ENCODE results near the gene CERS5.

The CERS5 gene

DNA sequence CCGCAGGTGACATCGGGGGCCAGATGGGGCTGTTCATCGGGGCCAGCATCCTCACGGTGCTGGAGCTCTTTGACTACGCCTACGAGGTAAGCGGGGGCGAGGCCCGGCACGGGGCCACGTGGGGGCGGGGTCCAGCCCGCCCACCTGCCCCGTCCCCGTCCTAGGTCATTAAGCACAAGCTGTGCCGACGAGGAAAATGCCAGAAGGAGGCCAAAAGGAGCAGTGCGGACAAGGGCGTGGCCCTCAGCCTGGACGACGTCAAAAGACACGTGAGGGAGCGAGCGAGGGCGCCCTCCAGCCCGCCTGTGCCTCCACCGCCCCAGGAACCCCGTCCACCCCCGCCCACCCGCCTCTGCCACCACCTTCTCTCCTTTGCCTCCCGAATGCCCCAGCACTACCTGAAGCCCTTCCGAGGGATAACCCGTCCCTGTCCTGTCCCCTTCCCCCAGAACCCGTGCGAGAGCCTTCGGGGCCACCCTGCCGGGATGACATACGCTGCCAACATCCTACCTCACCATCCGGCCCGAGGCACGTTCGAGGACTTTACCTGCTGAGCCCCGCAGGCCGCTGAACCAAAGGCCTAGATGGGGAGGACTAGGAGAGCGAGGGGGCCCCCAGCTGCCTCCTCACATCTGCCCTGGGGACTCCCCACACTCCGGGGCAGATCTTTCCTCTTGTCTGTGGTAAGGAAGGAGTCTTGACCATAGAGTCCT lies 85.9 kb downstream of the CERS5 start:
- no peak for DNase-seq (ENCODE audit: insufficient read length, low spot score)

DNA sequence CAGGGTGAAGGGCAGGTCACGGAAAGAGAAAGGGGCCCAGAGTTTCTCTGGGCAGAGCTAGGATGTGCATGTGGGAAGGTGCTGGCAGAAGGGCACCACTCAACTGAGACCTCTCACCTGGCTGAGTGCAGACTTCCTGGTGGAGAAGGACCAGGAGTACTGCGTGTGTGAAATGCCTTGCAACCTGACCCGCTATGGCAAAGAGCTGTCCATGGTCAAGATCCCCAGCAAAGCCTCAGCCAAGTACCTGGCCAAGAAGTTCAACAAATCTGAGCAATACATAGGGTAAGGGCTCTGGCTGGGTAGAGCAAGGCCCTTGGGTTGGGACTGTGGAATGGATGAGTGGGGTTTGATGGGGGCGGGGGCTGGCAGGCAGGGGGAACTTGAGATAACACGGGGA lies 87.4 kb downstream of the CERS5 start:
- no peak for DNase-seq (ENCODE audit: insufficient read length, low spot score)
- TF ChIP-seq, protein P1, sequence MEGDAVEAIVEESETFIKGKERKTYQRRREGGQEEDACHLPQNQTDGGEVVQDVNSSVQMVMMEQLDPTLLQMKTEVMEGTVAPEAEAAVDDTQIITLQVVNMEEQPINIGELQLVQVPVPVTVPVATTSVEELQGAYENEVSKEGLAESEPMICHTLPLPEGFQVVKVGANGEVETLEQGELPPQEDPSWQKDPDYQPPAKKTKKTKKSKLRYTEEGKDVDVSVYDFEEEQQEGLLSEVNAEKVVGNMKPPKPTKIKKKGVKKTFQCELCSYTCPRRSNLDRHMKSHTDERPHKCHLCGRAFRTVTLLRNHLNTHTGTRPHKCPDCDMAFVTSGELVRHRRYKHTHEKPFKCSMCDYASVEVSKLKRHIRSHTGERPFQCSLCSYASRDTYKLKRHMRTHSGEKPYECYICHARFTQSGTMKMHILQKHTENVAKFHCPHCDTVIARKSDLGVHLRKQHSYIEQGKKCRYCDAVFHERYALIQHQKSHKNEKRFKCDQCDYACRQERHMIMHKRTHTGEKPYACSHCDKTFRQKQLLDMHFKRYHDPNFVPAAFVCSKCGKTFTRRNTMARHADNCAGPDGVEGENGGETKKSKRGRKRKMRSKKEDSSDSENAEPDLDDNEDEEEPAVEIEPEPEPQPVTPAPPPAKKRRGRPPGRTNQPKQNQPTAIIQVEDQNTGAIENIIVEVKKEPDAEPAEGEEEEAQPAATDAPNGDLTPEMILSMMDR (IDR thresholded peaks at IDR 0.05; ENCODE audit: insufficient read depth, missing control alignments): no peak
- FAIRE-seq: no peak

More for the DNA sequence above, 85.9 kb downstream of the CERS5 start:
- TF ChIP-seq, protein P1 (IDR thresholded peaks at IDR 0.05; ENCODE audit: insufficient read depth, missing control alignments): no peak
- FAIRE-seq: no peak

Measured in D721Med (cell line).